ENCODE measurements around the gene TAB2. TPM values are rescaled to one million over a fixed set of nuclear protein-coding genes. Genes with fewer than 3 reads are reported as not detected.

Gene TAB2
- total and polyA plus RNA-seq, 4 experiments from 2014 or later, result 27.0 to 116 (median 68.4) TPM

- H3K27me3 ChIP-seq (ENCODE audit: insufficient read depth, low read length), result no peaks in the 10 kb centered on the region
- POLR2A ChIA-PET (ENCODE audit: partially characterized antibody), result interaction anchor here (1.0 to 2.0 kb wide), 3 partner anchors 13 to 395 kb away, joined by 4 to 5 read pairs (median 4); no protein-coding TSS in a partner anchor
- Mint-ChIP-seq H3K4me1 (peaks cover 48 to 94% (median 73%) of the 10 kb centered on the region in 4 donors), H3K27me3 (no peaks in the 10 kb centered on the region), H3K27ac (peak overlapping the region; percentile 32 to 93 (median 85)), H3K36me3 (peaks cover 0 to 14% of the 10 kb centered on the region in 2 donors), H3K4me3 (peak overlapping the region; percentile 49 to 79 (median 70)), H3K9me3 (no peaks in the 10 kb centered on the region)
- peak overlapping the region; percentile 54 for H3K27ac ChIP-seq (ENCODE audit: low read depth, low read length)
- no peaks in the 10 kb centered on the region for H3K9me3 ChIP-seq (ENCODE audit: control insufficient read depth in 1 of 2, low read length in 2 of 2)
- no peaks in the 10 kb centered on the region for H3K36me3 ChIP-seq (ENCODE audit: insufficient read depth, low read length)
- no peak overlapping the region for H3K4me3 ChIP-seq (ENCODE audit: low read length in 2 of 2)
- intact Hi-C loops (cut with micrococcal nuclease), result loop anchor here (2.0 kb wide), 1 partner anchor 13 kb away; no protein-coding TSS in a partner anchor
- H3K4me1 ChIP-seq (ENCODE audit: insufficient read depth, low read length), result peaks cover 95% of the 10 kb centered on the region
- no peak for DNase-seq
- CTCF ChIA-PET (ENCODE audit: partially characterized antibody), result interaction anchor here (1.2 to 1.8 kb wide), 3 partner anchors 10 to 51 kb away, joined by 3 to 5 read pairs (median 3); no protein-coding TSS in a partner anchor
These were observed 6.4 kb downstream of the TAB2 start for GRCh38 chr6:149323925-149324324.

DNA sequence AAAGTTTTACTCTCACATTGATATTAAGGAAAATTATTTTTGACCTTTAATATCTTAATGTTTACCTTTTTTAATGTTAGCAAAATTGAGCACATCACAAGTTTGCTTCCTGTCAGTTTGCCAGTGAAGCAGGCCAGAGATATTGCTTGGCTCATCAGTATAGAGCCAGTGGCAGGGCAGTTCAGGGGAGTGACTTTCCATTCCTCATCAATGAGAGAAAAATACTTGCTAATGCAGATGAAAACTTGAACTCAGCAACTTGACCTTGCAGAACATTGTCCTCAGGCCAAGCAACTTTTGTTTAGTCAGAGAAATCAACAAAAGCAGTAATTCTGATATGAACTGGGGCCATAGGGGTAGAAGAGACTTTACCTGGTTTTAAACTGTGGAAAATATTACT, 6.9 kb downstream of the TAB2 start:
- Mint-ChIP-seq H3K9me3 (no peaks in the 10 kb centered on the region), H3K27ac (peak overlapping the region; percentile 16 to 93 (median 43))
- H3K4me3 ChIP-seq (ENCODE audit: low read length in 2 of 2), result no peak overlapping the region

DNA sequence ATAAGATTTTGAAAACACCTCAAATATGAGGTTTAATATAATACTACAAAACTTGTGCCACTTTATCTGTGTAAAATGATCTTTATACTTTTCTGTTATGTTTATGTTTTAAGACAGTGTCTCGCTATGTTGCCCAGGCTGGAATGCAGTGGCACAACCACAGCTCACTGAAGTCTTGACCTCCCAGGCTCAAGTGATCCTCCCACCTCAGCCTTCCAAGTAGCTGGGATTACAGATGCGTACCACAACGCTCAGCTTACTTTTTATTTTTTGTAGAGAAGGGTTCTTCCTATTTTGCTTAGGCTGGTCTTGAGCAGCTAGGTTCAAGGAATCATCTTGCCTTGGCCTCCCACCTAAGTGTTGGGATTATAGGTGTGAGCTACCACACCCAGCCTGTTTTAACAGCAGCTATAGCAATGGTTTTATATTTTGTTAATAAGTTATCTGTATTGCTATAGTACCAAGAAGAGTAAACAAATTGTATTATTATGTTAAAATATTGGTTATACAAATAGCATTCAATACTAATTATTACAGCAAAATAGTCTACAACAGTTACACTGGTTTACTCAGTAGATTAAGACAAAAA, 8.2 kb downstream of the TAB2 start:
- Histone ChIP-seq H3K4me3 (ENCODE audit: low read length in 2 of 2) (no peak overlapping the region), H3K27ac (ENCODE audit: low read depth, low read length) (no peak overlapping the region), H3K36me3 (ENCODE audit: insufficient read depth, low read length) (no peaks in the 10 kb centered on the region), H3K4me1 (ENCODE audit: insufficient read depth, low read length) (peaks cover 98% of the 10 kb centered on the region), H3K9me3 (ENCODE audit: control insufficient read depth in 1 of 2, low read length in 2 of 2) (no peaks in the 10 kb centered on the region), H3K27me3 (ENCODE audit: insufficient read depth, low read length) (no peaks in the 10 kb centered on the region)
- intact Hi-C loops (cut with micrococcal nuclease), result no loop called here
- POLR2A ChIA-PET (ENCODE audit: partially characterized antibody), result interaction anchor here (0.6 to 2.2 kb wide), 7 partner anchors 9 to 231 kb away, joined by 3 to 8 read pairs (median 5); partner anchors contain the start of gene TAB2
- Mint-ChIP-seq H3K4me3 (peak overlapping the region in 5 of 8 donors; percentile 20 to 77 (median 63)), H3K27me3 (no peaks in the 10 kb centered on the region), H3K4me1 (peaks cover 63 to 97% (median 81%) of the 10 kb centered on the region in 4 donors), H3K27ac (peak overlapping the region in 5 of 7 donors; percentile 32 to 93 (median 49)), H3K36me3 (peaks cover 0 to 5% of the 10 kb centered on the region in 2 donors), H3K9me3 (no peaks in the 10 kb centered on the region)
- DNase-seq, result no peak
- CTCF ChIA-PET (ENCODE audit: partially characterized antibody), result interaction anchor here (1.0 to 1.7 kb wide), 5 partner anchors 8 to 220 kb away, joined by 3 to 7 read pairs (median 3); partner anchors contain the start of gene PPIL4

More for the DNA sequence above, 6.9 kb downstream of the TAB2 start:
- peaks cover 53 to 94% (median 75%) of the 10 kb centered on the region in 4 donors for H3K4me1 Mint-ChIP-seq
- no peaks in the 10 kb centered on the region for H3K27me3 Mint-ChIP-seq
- H3K4me3 Mint-ChIP-seq, result peak overlapping the region in 7 of 8 donors; percentile 36 to 79 (median 71)
- peaks cover 0 to 9% of the 10 kb centered on the region in 2 donors for H3K36me3 Mint-ChIP-seq
- intact Hi-C loops (cut with micrococcal nuclease), result no loop called here
- Histone ChIP-seq H3K27ac (ENCODE audit: low read depth, low read length) (no peak overlapping the region), H3K4me1 (ENCODE audit: insufficient read depth, low read length) (peaks cover 98% of the 10 kb centered on the region), H3K27me3 (ENCODE audit: insufficient read depth, low read length) (no peaks in the 10 kb centered on the region), H3K36me3 (ENCODE audit: insufficient read depth, low read length) (no peaks in the 10 kb centered on the region), H3K9me3 (ENCODE audit: control insufficient read depth in 1 of 2, low read length in 2 of 2) (no peaks in the 10 kb centered on the region)
- ChIA-PET POLR2A (ENCODE audit: partially characterized antibody) (interaction anchor here (0.6 to 2.2 kb wide), 8 partner anchors 8 to 394 kb away, joined by 3 to 8 read pairs (median 4); partner anchors contain the start of gene TAB2), CTCF (ENCODE audit: partially characterized antibody) (interaction anchor here (1.0 to 1.7 kb wide), 4 partner anchors 9 to 221 kb away, joined by 3 to 5 read pairs (median 3); partner anchors contain the start of gene PPIL4)
- no peak for DNase-seq

DNA sequence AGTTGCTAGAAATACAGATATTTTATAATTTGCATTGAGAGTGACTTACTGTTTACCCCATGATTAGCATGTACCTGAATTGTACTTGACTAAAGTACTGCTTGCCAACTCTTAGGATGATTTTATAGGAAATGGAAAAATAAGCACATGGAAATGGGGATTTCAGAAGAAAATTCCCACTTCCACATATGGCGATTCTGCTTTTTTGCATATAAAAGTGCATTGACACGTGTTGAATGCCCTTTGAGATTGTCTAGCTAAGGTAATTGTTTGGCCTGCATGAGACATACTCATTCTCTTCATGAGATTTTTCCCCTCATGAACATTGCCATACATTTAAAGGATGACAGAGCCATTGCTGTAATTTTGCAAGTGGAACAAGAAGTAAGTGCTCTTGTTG, 10.1 kb downstream of the TAB2 start:
- Mint-ChIP-seq H3K27ac (peak overlapping the region in 2 of 7 donors; percentile 18 to 35), H3K36me3 (peaks cover 0 to 3% of the 10 kb centered on the region in 2 donors), H3K4me3 (peak overlapping the region in 2 of 8 donors; percentile 38 to 70), H3K4me1 (peaks cover 69 to 97% (median 85%) of the 10 kb centered on the region in 4 donors), H3K9me3 (no peaks in the 10 kb centered on the region), H3K27me3 (no peaks in the 10 kb centered on the region)
- intact Hi-C loops (cut with micrococcal nuclease), result no loop called here
- CTCF ChIA-PET (ENCODE audit: partially characterized antibody), result interaction anchor here (0.9 kb wide), 1 partner anchor 245 kb away, joined by 3 read pairs; no protein-coding TSS in a partner anchor
- POLR2A ChIA-PET (ENCODE audit: partially characterized antibody), result interaction anchor here (0.7 to 1.3 kb wide), 3 partner anchors 9 to 59 kb away, joined by 4 to 5 read pairs (median 4); partner anchors contain the start of gene TAB2
- Histone ChIP-seq H3K27me3 (ENCODE audit: insufficient read depth, low read length) (no peaks in the 10 kb centered on the region), H3K4me3 (ENCODE audit: low read length in 2 of 2) (no peak overlapping the region), H3K4me1 (ENCODE audit: insufficient read depth, low read length) (peaks cover 98% of the 10 kb centered on the region), H3K9me3 (ENCODE audit: control insufficient read depth in 1 of 2, low read length in 2 of 2) (no peaks in the 10 kb centered on the region), H3K27ac (ENCODE audit: low read depth, low read length) (no peak overlapping the region), H3K36me3 (ENCODE audit: insufficient read depth, low read length) (no peaks in the 10 kb centered on the region)
- DNase-seq, result no peak

DNA sequence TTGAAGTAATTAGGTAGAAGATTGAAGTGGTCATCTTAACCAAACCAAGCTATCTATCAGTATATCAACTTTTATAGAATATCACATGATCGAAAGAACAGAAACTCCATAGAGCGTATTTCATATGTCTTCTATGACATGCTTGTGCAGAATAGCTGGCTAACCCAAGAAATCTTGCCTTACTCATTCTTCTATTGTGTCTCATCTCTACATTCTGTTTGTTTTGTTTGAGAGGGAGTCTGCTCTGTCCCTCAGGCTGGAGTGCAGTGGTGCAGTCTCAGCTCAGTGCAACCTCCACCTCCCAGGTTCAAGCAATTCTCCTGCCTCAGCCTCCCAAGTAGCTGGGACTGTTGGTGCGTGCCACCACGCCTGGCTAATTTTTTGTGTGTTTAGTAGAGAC, 10.6 kb downstream of the TAB2 start:
- POLR2A ChIA-PET (ENCODE audit: partially characterized antibody), result interaction anchor here (0.7 to 1.3 kb wide), 4 partner anchors 8 to 60 kb away, joined by 3 to 5 read pairs (median 4); partner anchors contain the start of gene TAB2
- peaks cover 68 to 97% (median 85%) of the 10 kb centered on the region in 4 donors for H3K4me1 Mint-ChIP-seq
- no peak for DNase-seq
- no peaks in the 10 kb centered on the region for H3K36me3 ChIP-seq (ENCODE audit: insufficient read depth, low read length)
- CTCF ChIA-PET (ENCODE audit: partially characterized antibody), result interaction anchor here (0.9 kb wide), 1 partner anchor 246 kb away, joined by 3 read pairs; no protein-coding TSS in a partner anchor
- peaks cover 0 to 3% of the 10 kb centered on the region in 2 donors for H3K36me3 Mint-ChIP-seq
- no peaks in the 10 kb centered on the region for H3K27me3 ChIP-seq (ENCODE audit: insufficient read depth, low read length)
- peaks cover 98% of the 10 kb centered on the region for H3K4me1 ChIP-seq (ENCODE audit: insufficient read depth, low read length)
- H3K9me3 ChIP-seq (ENCODE audit: control insufficient read depth in 1 of 2, low read length in 2 of 2), result no peaks in the 10 kb centered on the region
- H3K9me3 Mint-ChIP-seq, result no peaks in the 10 kb centered on the region
- intact Hi-C loops (cut with micrococcal nuclease), result no loop called here
- H3K4me3 Mint-ChIP-seq, result peak overlapping the region in 4 of 8 donors; percentile 19 to 79 (median 54)
- no peak overlapping the region for H3K27ac ChIP-seq (ENCODE audit: low read depth, low read length)
- H3K4me3 ChIP-seq (ENCODE audit: low read length in 2 of 2), result no peak overlapping the region
- H3K27ac Mint-ChIP-seq, result peak overlapping the region in 3 of 7 donors; percentile 18 to 68 (median 35)
- H3K27me3 Mint-ChIP-seq, result no peaks in the 10 kb centered on the region

- intact Hi-C loops (cut with micrococcal nuclease), result no loop called here
- H3K27ac Mint-ChIP-seq, result peak overlapping the region in 5 of 7 donors; percentile 13 to 83 (median 22)
- H3K4me1 ChIP-seq (ENCODE audit: insufficient read depth, low read length), result peaks cover 99% of the 10 kb centered on the region
- H3K36me3 Mint-ChIP-seq, result peaks cover 0 to 2% of the 10 kb centered on the region in 2 donors
- H3K36me3 ChIP-seq (ENCODE audit: insufficient read depth, low read length), result no peaks in the 10 kb centered on the region
- no peaks in the 10 kb centered on the region for H3K9me3 Mint-ChIP-seq
- peak overlapping the region in 7 of 8 donors; percentile 5 to 79 (median 67) for H3K4me3 Mint-ChIP-seq
- H3K9me3 ChIP-seq (ENCODE audit: control insufficient read depth in 1 of 2, low read length in 2 of 2), result no peaks in the 10 kb centered on the region
- no peak overlapping the region for H3K4me3 ChIP-seq (ENCODE audit: low read length in 2 of 2)
- H3K27me3 ChIP-seq (ENCODE audit: insufficient read depth, low read length), result no peaks in the 10 kb centered on the region
- ChIA-PET POLR2A (ENCODE audit: partially characterized antibody) (interaction anchor here (0.9 kb wide), 1 partner anchor 28 kb away, joined by 3 read pairs; no protein-coding TSS in a partner anchor), CTCF (ENCODE audit: partially characterized antibody) (no interaction called here)
- no peaks in the 10 kb centered on the region for H3K27me3 Mint-ChIP-seq
- no peak overlapping the region for H3K27ac ChIP-seq (ENCODE audit: low read depth, low read length)
- DNase-seq, result no peak
- H3K4me1 Mint-ChIP-seq, result peaks cover 71 to 97% (median 86%) of the 10 kb centered on the region in 4 donors
These were observed 12.0 kb downstream of the TAB2 start for GRCh38 chr6:149329529-149329928.

- intact Hi-C loops (cut with micrococcal nuclease), result no loop called here
- Histone ChIP-seq H3K27me3 (ENCODE audit: insufficient read depth, low read length) (no peaks in the 10 kb centered on the region), H3K4me3 (ENCODE audit: low read length in 2 of 2) (no peak overlapping the region), H3K4me1 (ENCODE audit: insufficient read depth, low read length) (peaks cover 98% of the 10 kb centered on the region), H3K36me3 (ENCODE audit: insufficient read depth, low read length) (no peaks in the 10 kb centered on the region), H3K27ac (ENCODE audit: low read depth, low read length) (no peak overlapping the region), H3K9me3 (ENCODE audit: control insufficient read depth in 1 of 2, low read length in 2 of 2) (no peaks in the 10 kb centered on the region)
- ChIA-PET POLR2A (ENCODE audit: partially characterized antibody) (interaction anchor here (0.9 kb wide), 1 partner anchor 29 kb away, joined by 3 read pairs; no protein-coding TSS in a partner anchor), CTCF (ENCODE audit: partially characterized antibody) (no interaction called here)
- no peak for DNase-seq
- Mint-ChIP-seq H3K4me1 (peaks cover 72 to 97% (median 86%) of the 10 kb centered on the region in 4 donors), H3K27ac (peak overlapping the region in 3 of 7 donors; percentile 49 to 83 (median 51)), H3K36me3 (peaks cover 0 to 2% of the 10 kb centered on the region in 2 donors), H3K9me3 (no peaks in the 10 kb centered on the region), H3K27me3 (no peaks in the 10 kb centered on the region), H3K4me3 (peak overlapping the region in 7 of 8 donors; percentile 59 to 79 (median 67))
These were observed 12.6 kb downstream of the TAB2 start for GRCh38 chr6:149330133-149330532.
